Progenitor cell of endocrine pancreas (in vitro differentiated cells): ENCODE measurements around the gene CCDC190. TPM values are rescaled to one million over a fixed set of nuclear protein-coding genes. Genes with fewer than 3 reads are reported as not detected.
"Not testable (repeated sequence)": the region's sequence is repeated elsewhere in the genome, so short reads cannot be mapped to it uniquely, and the experiment has no call there.

Source experiments
- DNase-seq: peaks from one replicate; pipeline ENCODE4 v3.0.0; 2021; ENCODE audit warnings: low spot score; ENCODE audit not compliant: unreplicated experiment
- H3K27ac Mint-ChIP-seq: 2 replicates; pipeline ENCODE4 v1.8.0; 2021; ENCODE audit warnings: mild to moderate bottlenecking, moderate library complexity, mixed read lengths
- H3K27me3 Mint-ChIP-seq: 2 replicates; pipeline ENCODE4 v1.8.0; 2021; ENCODE audit warnings: mixed read lengths
- H3K36me3 Mint-ChIP-seq: 2 replicates; pipeline ENCODE4 v1.8.0; 2022; ENCODE audit warnings: mixed read lengths; ENCODE audit not compliant: insufficient read depth
- H3K4me1 Mint-ChIP-seq: 2 replicates; pipeline ENCODE4 v1.8.0; 2021; ENCODE audit warnings: low read depth, mixed read lengths
- H3K4me3 Mint-ChIP-seq: 2 replicates; pipeline ENCODE4 v1.8.0; 2021; ENCODE audit warnings: low read depth, mild to moderate bottlenecking, moderate library complexity, mixed read lengths
- H3K9me3 Mint-ChIP-seq: 2 replicates; pipeline ENCODE4 v1.8.0; 2021; ENCODE audit warnings: low read depth, mixed read lengths
- total RNA-seq: library from RNA; stranded (reverse); gene quantifications from 2 replicates; pipeline ENCODE4 v1.2.1, GENCODE V29; 2021

CCDC190 gene
- total RNA-seq, 1 donor from 2014 or later, result 0.19 TPM

DNA sequence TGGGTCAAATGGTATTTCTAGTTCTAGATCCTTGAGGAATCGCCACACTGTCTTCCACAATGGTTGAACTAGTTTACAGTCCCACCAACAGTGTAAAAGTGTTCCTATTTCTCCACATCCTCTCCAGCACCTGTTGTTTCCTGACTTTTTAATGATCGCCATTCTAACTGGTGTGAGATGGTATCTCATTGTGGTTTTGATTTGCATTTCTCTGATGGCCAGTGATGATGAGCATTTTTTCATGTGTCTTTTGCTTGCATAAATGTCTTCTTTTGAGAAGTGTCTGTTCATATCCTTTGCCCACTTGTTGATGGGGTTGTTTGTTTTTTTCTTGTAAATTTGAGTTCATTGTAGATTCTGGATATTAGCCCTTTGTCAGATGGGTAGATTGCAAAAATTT lies 53.5 kb downstream of the CCDC190 start:
- DNase-seq, H3K4me3 Mint-ChIP-seq, H3K27ac Mint-ChIP-seq, H3K9me3 Mint-ChIP-seq, H3K4me1 Mint-ChIP-seq, H3K27me3 Mint-ChIP-seq: not testable (repeated sequence)
- H3K36me3 Mint-ChIP-seq, result peaks cover 28% of the 10 kb centered on the region

Other genes with a start within 250 kb of the CCDC190 start
- 1.2 and 1.7 TPM in 2 replicates for gene DDR2, start 228.7 kb downstream of the CCDC190 start, total RNA-seq
- gene HSD17B7, start 70.5 kb downstream of the CCDC190 start, total RNA-seq, result 50.1 and 51.7 TPM in 2 replicates
- gene RGS4, start 208.2 kb upstream of the CCDC190 start, total RNA-seq, result 7.3 and 12.1 TPM in 2 replicates